CD14-positive monocyte (primary cell): ENCODE measurements around the gene SNHG17. TPM values are rescaled to one million over a fixed set of nuclear protein-coding genes. Genes with fewer than 3 reads are reported as not detected.
A peak's percentile ranks its signal among the peaks of the same experiment; 100 is the strongest.

Experiments used
- DNase-seq, 3 donors: peaks; one replicate each; pipeline ENCODE4 v3.0.0-alpha.2; 2011 to 2022
- H2AFZ ChIP-seq: 2 replicates; pipeline ENCODE4 v1.6.0; 2012; ENCODE audit warnings: mild to moderate bottlenecking, low read depth, low read length, inconsistent platforms; ENCODE audit not compliant: insufficient read depth, poor library complexity, severe bottlenecking
- H3K27ac ChIP-seq, 2 donors: 1 replicate in 1 of 2; 2 replicates in 1 of 2; pipeline ENCODE4 v1.5.1; 2012 to 2013; ENCODE audit warnings: low read length in 2 of 2, control low read depth in 1 of 2, inconsistent platforms in 1 of 2, low read depth in 1 of 2, mild to moderate bottlenecking in 1 of 2
- H3K27me3 ChIP-seq, 2 donors: one replicate each; pipeline versions ENCODE4 v1.6.0 to v1.6.1; 2011 to 2013; ENCODE audit warnings: low read length in 2 of 2; ENCODE audit not compliant: control insufficient read depth in 2 of 2, insufficient read depth in 2 of 2
- H3K36me3 ChIP-seq, 2 donors: replicated peaks in 1 of 2; 1 replicate in 1 of 2; 2 replicates in 1 of 2; pipeline versions ENCODE4 v1.5.1 to v1.6.1; 2012 to 2013; ENCODE audit warnings: low read length in 2 of 2, control low read depth in 1 of 2, inconsistent platforms in 1 of 2, mild to moderate bottlenecking in 1 of 2; ENCODE audit not compliant: insufficient read depth in 2 of 2, control insufficient read depth in 1 of 2
- H3K4me1 ChIP-seq, 2 donors: 1 replicate in 1 of 2; 2 replicates in 1 of 2; pipeline versions ENCODE4 v1.5.1 to v1.6.1; 2012 to 2013; ENCODE audit warnings: low read length in 2 of 2, control low read depth in 1 of 2, inconsistent platforms in 1 of 2, mild to moderate bottlenecking in 1 of 2, moderate library complexity in 1 of 2; ENCODE audit not compliant: insufficient read depth in 2 of 2, control insufficient read depth in 1 of 2
- H3K4me2 ChIP-seq: replicated peaks from 2 replicates; pipeline ENCODE3; 2012; ENCODE audit warnings: low read length, moderate library complexity, mild to moderate bottlenecking; ENCODE audit not compliant: poor library complexity, severe bottlenecking; ENCODE audit errors: extremely low read depth
- H3K4me3 ChIP-seq, 3 experiments: fragments of 200-600 bp in 1 of 3; sonication (generic) in 1 of 3; replicated peaks in 1 of 3; 1 replicate in 2 of 3; 2 replicates in 1 of 3; pipeline ENCODE4 v1.5.1; 2011 to 2013; ENCODE audit warnings: low read length in 3 of 3, mild to moderate bottlenecking in 3 of 3, control low read depth in 2 of 3, low read depth in 2 of 3, inconsistent platforms in 1 of 3, moderate library complexity in 1 of 3
- H3K79me2 ChIP-seq: 2 replicates; pipeline ENCODE4 v1.6.0; 2012; ENCODE audit warnings: mild to moderate bottlenecking, control low read depth, inconsistent platforms, low read length, moderate library complexity; ENCODE audit not compliant: insufficient read depth
- H3K9ac ChIP-seq: 2 replicates; pipeline ENCODE4 v1.6.0; 2017; ENCODE audit warnings: low read length, mild to moderate bottlenecking; ENCODE audit not compliant: insufficient read depth, poor library complexity, severe bottlenecking
- H3K9me3 ChIP-seq, 2 donors: replicated peaks in 1 of 2; 1 replicate in 1 of 2; 2 replicates in 1 of 2; pipeline versions ENCODE4 v1.5.1 to v1.6.1; 2012 to 2013; ENCODE audit warnings: low read length in 2 of 2, control low read depth in 1 of 2; ENCODE audit not compliant: control insufficient read depth in 1 of 2, insufficient read depth in 1 of 2
- H4K20me1 ChIP-seq: 2 replicates; pipeline ENCODE4 v1.6.0; 2012; ENCODE audit warnings: mild to moderate bottlenecking, low read length, control low read depth, moderate library complexity; ENCODE audit not compliant: insufficient read depth
- H3K27ac Mint-ChIP-seq, 7 donors: one replicate each; pipeline ENCODE4 v1.8.0; 2020; ENCODE audit warnings: mild to moderate bottlenecking in 7 of 7, mixed read lengths in 7 of 7, moderate library complexity in 6 of 7, inconsistent platforms in 2 of 7
- H3K27me3 Mint-ChIP-seq, 3 donors: one replicate each; pipeline ENCODE4 v1.8.0; 2021 to 2022; ENCODE audit warnings: low read depth in 3 of 3, mild to moderate bottlenecking in 3 of 3, mixed read lengths in 3 of 3, moderate library complexity in 3 of 3, inconsistent platforms in 1 of 3
- H3K36me3 Mint-ChIP-seq, 2 donors: one replicate each; pipeline ENCODE4 v1.8.0; 2020; ENCODE audit warnings: mixed read lengths in 2 of 2, inconsistent platforms in 1 of 2, mild to moderate bottlenecking in 1 of 2
- H3K4me1 Mint-ChIP-seq: one replicate; pipeline ENCODE4 v1.8.0; 2020; ENCODE audit warnings: mild to moderate bottlenecking, mixed read lengths
- H3K4me3 Mint-ChIP-seq, 2 donors: one replicate each; pipeline ENCODE4 v1.8.0; 2020; ENCODE audit warnings: mild to moderate bottlenecking in 2 of 2, mixed read lengths in 2 of 2, moderate library complexity in 1 of 2
- H3K9me3 Mint-ChIP-seq, 7 donors: one replicate each; pipeline ENCODE4 v1.8.0; 2020 to 2022; ENCODE audit warnings: mixed read lengths in 7 of 7, mild to moderate bottlenecking in 6 of 7, moderate library complexity in 6 of 7, inconsistent platforms in 2 of 7
- WGBS: methylation state at CpG from one replicate; pipeline ENCODE4 v1.1.5; 2013; ENCODE audit warnings: missing lambda C conversion rate; ENCODE audit not compliant: insufficient coverage; 5-methylcytosine and 5-hydroxymethylcytosine counted together
- intact Hi-C, 2 donors: fragments of 100-400 bp; cut with micrococcal nuclease; formaldehyde crosslinking; loops; one replicate each; pipeline versions ENCODE4 v1.15.0 to v1.15.1; 2023
- polyA plus RNA-seq, 3 donors: library from polyadenylated mRNA; depleted of rRNA in 1 of 3; unstranded in 2 of 3; stranded (reverse) in 1 of 3; fragments of 300-500 nt in 2 of 3; fragments of >200 nt in 1 of 3; fragmentation: Illumina TruSeq in 2 of 3; gene quantifications; 1 replicate in 2 of 3; 2 replicates in 1 of 3; pipeline ENCODE4 v1.2.3, GENCODE V29; 2012 to 2021
- TF ChIP-seq, protein P1 (sequence below): fragments of 200-600 bp; IDR thresholded peaks from one replicate; pipeline ENCODE4 v1.8.0; 2022; ENCODE audit warnings: antibody characterized with exemption, mild to moderate bottlenecking

SNHG17 gene
- polyA plus RNA-seq, 3 donors: 10.1 to 32.4 (median 29.2) TPM

DNA sequence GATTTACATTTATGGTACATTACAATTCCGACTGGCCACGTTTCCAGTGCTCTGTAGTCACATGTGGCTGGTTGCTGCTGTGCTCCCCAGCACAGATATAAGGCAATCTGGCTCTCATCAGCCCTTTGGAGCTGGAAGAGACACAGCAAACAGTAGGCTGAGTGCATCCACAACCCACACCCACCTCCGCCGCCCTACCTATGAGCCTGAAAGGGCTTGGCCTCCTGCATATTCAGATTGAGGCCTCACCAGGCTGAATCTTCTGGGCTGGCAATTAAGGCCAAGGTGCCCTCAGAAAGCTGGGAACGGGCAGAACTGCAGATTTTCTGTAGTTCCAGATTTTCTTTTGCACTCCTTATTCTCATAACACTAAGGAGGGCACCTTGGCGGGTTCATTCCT lies 2.7 kb upstream of the SNHG17 start:
- TF ChIP-seq, protein P1, sequence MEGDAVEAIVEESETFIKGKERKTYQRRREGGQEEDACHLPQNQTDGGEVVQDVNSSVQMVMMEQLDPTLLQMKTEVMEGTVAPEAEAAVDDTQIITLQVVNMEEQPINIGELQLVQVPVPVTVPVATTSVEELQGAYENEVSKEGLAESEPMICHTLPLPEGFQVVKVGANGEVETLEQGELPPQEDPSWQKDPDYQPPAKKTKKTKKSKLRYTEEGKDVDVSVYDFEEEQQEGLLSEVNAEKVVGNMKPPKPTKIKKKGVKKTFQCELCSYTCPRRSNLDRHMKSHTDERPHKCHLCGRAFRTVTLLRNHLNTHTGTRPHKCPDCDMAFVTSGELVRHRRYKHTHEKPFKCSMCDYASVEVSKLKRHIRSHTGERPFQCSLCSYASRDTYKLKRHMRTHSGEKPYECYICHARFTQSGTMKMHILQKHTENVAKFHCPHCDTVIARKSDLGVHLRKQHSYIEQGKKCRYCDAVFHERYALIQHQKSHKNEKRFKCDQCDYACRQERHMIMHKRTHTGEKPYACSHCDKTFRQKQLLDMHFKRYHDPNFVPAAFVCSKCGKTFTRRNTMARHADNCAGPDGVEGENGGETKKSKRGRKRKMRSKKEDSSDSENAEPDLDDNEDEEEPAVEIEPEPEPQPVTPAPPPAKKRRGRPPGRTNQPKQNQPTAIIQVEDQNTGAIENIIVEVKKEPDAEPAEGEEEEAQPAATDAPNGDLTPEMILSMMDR: no peak
- no peak overlapping the region for H3K27ac ChIP-seq
- no peaks in the 10 kb centered on the region for H3K9me3 ChIP-seq
- no peak overlapping the region for H2AFZ ChIP-seq
- H3K4me3 ChIP-seq: no peak overlapping the region
- H3K9me3 Mint-ChIP-seq: peaks cover 0 to 5% (median 0%) of the 10 kb centered on the region in 7 donors
- H4K20me1 ChIP-seq: peaks cover 13% of the 10 kb centered on the region
- intact Hi-C loops: loop anchor here (5.0 to 10.0 kb wide), 2 partner anchors 35 to 403 kb away; partner anchors contain the start of genes RALGAPB (in 2 of the 2), RPRD1B (in 1 of the 2) and TTI1 (in 1 of the 2)
- H3K4me1 ChIP-seq: peaks cover 16 to 20% of the 10 kb centered on the region in 2 donors
- peaks cover 0 to 4% of the 10 kb centered on the region in 2 donors for H3K27me3 ChIP-seq
- peaks cover 5 to 13% of the 10 kb centered on the region in 2 donors for H3K36me3 ChIP-seq
- no peak overlapping the region for H3K4me3 Mint-ChIP-seq
- 100% methylated on average over 2 of the region's 6 CpGs for WGBS
- H3K79me2 ChIP-seq: peaks cover 23% of the 10 kb centered on the region
- peaks cover 9 to 13% of the 10 kb centered on the region in 2 donors for H3K36me3 Mint-ChIP-seq
- H3K4me2 ChIP-seq: no peak overlapping the region
- no peak for DNase-seq
- H3K9ac ChIP-seq: no peak overlapping the region
- peaks cover 8 to 17% (median 16%) of the 10 kb centered on the region in 3 donors for H3K27me3 Mint-ChIP-seq
- peaks cover 16% of the 10 kb centered on the region for H3K4me1 Mint-ChIP-seq
- no peak overlapping the region for H3K27ac Mint-ChIP-seq

DNA sequence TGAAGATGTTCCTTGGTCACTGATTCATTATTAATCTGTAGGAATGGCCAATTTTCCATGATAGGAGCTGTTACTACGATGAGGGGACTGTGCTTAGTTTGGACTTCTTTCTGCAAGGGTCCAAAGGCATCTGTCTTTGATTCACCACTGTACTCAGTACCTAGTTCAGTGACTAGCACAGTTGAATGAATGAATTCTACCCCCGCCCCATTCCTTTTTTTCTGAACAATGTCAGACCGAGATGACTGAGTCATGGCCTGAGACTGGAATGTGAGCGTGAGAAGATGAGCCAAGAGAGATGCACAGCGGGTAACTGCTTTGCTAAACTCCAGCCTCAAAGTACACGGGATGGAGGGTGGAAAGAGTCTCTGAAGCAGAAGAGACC lies 419 bp upstream of the SNHG17 start:
- no peak for DNase-seq
- WGBS: 93% methylated on average over 6 of the region's 6 CpGs
- Histone ChIP-seq H3K9me3 (no peaks in the 10 kb centered on the region), H2AFZ (peak overlapping the region; percentile 93), H3K9ac (no peak overlapping the region), H3K4me1 (peaks cover 16 to 20% of the 10 kb centered on the region in 2 donors), H3K4me2 (no peak overlapping the region), H3K27me3 (no peaks in the 10 kb centered on the region), H4K20me1 (peaks cover 36% of the 10 kb centered on the region), H3K4me3 (peak overlapping the region in 1 of 3 experiments; percentile 82), H3K79me2 (peaks cover 46% of the 10 kb centered on the region), H3K36me3 (peaks cover 27 to 35% of the 10 kb centered on the region in 2 donors), H3K27ac (no peak overlapping the region)
- H3K4me3 Mint-ChIP-seq: peak overlapping the region in 1 of 2 donors; percentile 94
- peaks cover 18% of the 10 kb centered on the region for H3K4me1 Mint-ChIP-seq
- TF ChIP-seq, protein P1: peak; percentile 65
- peak overlapping the region in 2 of 7 donors; percentile 89 to 93 for H3K27ac Mint-ChIP-seq
- peaks cover 32 to 35% of the 10 kb centered on the region in 2 donors for H3K36me3 Mint-ChIP-seq
- peaks cover 5 to 11% (median 9%) of the 10 kb centered on the region in 3 donors for H3K27me3 Mint-ChIP-seq
- H3K9me3 Mint-ChIP-seq: peaks cover 0 to 5% (median 0%) of the 10 kb centered on the region in 7 donors
- intact Hi-C loops: loop anchor here (1.0 to 10.0 kb wide), 3 partner anchors 11 to 401 kb away; partner anchors contain the start of genes RALGAPB (in 2 of the 2), RPRD1B (in 1 of the 2) and TTI1 (in 1 of the 2)
